Measurements from ENCODE around the gene MSANTD1.
A peak's percentile ranks its signal among the peaks of the same experiment; 100 is the strongest.

MSANTD1 gene

GRCh38 chr4:3267576-3268394, 18.8 kb downstream of the MSANTD1 start:
- no peak for DNase-seq

GRCh38 chr4:3268395-3269104, 19.6 kb downstream of the MSANTD1 start:
- no peak for DNase-seq

GRCh38 chr4:3269105-3269927, 20.4 kb downstream of the MSANTD1 start:
- no peak for DNase-seq

- no peak for DNase-seq
Observed at GRCh38 chr4:3269991-3270611, 21.1 kb downstream of the MSANTD1 start.

GRCh38 chr4:3271131-3271530, 22.2 kb downstream of the MSANTD1 start:
- DNase-seq = no peak

GRCh38 chr4:3276986-3277385, 28.0 kb downstream of the MSANTD1 start:
- DNase-seq = peak; percentile 56

GRCh38 chr4:3280466-3280865, 31.5 kb downstream of the MSANTD1 start:
- no peak for DNase-seq

GRCh38 chr4:3283483-3283882, 34.5 kb downstream of the MSANTD1 start:
- no peak for DNase-seq

GRCh38 chr4:3283916-3284315, 35.0 kb downstream of the MSANTD1 start:
- DNase-seq = no peak

GRCh38 chr4:3284734-3285557, 36.0 kb downstream of the MSANTD1 start:
- DNase-seq = no peak

GRCh38 chr4:3285558-3286334, 36.8 kb downstream of the MSANTD1 start:
- DNase-seq = peak; percentile 25

- DNase-seq = no peak
Observed at GRCh38 chr4:3286335-3287175, 37.6 kb downstream of the MSANTD1 start.

- DNase-seq = no peak
Observed at GRCh38 chr4:3287271-3287971, 38.5 kb downstream of the MSANTD1 start.

- DNase-seq = no peak
Observed at GRCh38 chr4:3287972-3288570, 39.1 kb downstream of the MSANTD1 start.

- no peak for DNase-seq
Observed at GRCh38 chr4:3288571-3289094, 39.7 kb downstream of the MSANTD1 start.

GRCh38 chr4:3290476-3290875, 41.5 kb downstream of the MSANTD1 start:
- no peak for DNase-seq

GRCh38 chr4:3290889-3291321, 41.9 kb downstream of the MSANTD1 start:
- DNase-seq = no peak

- peak; percentile 6 for DNase-seq
Observed at GRCh38 chr4:3291411-3291968, 42.5 kb downstream of the MSANTD1 start.
